HEK293T (cell line): Measurements from ENCODE around the gene CISTR.

Experiments used
- FOXM1 ChIP-seq: fragments of 450-650 bp; IDR thresholded peaks from 2 replicates; pipeline ENCODE4 v1.6.1; 2017; ENCODE audit warnings: mild to moderate bottlenecking, borderline replicate concordance
- SP1 ChIP-seq: fragments of 450-650 bp; IDR thresholded peaks from 2 replicates; pipeline ENCODE4 v1.6.1; 2017
- ZNF384 ChIP-seq: fragments of 450-650 bp; IDR thresholded peaks from 2 replicates; pipeline ENCODE4 v1.6.1; 2016

DNA sequence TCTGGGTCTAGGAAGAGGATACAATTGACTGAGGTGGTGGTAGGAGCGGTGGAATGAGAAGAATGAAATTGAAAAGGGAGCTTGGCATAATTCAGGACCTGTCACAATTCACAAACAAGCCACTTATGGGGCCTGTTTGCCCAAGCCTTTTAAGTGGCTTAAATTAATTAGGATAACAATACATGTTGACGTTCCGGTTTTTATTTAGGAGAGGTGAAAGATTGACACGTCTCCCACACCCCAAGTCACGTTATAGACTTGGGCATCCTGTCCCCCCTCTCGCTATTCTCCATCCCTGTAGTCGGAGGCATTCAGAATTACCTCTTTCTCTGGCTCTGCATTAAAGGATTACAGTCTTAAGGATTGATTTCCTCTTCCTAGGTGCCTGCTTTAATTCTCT lies 23.6 kb downstream of the CISTR start:
- TF ChIP-seq FOXM1, result no peak
- TF ChIP-seq SP1, result no peak
- TF ChIP-seq ZNF384, result no peak
